22Rv1 (cell line): ENCODE results near the gene RPL13A.

Experiments used
- ZFX ChIP-seq: fragments of 450-650 bp; IDR thresholded peaks from 2 replicates; pipeline ENCODE4 v1.6.1; 2017; ENCODE audit warnings: antibody characterized with exemption, borderline replicate concordance
- TF ChIP-seq, protein P1 (sequence below): fragments of 450-650 bp; IDR thresholded peaks from 2 replicates; pipeline ENCODE4 v1.5.1; 2017; ENCODE audit warnings: mild to moderate bottlenecking

DNA sequence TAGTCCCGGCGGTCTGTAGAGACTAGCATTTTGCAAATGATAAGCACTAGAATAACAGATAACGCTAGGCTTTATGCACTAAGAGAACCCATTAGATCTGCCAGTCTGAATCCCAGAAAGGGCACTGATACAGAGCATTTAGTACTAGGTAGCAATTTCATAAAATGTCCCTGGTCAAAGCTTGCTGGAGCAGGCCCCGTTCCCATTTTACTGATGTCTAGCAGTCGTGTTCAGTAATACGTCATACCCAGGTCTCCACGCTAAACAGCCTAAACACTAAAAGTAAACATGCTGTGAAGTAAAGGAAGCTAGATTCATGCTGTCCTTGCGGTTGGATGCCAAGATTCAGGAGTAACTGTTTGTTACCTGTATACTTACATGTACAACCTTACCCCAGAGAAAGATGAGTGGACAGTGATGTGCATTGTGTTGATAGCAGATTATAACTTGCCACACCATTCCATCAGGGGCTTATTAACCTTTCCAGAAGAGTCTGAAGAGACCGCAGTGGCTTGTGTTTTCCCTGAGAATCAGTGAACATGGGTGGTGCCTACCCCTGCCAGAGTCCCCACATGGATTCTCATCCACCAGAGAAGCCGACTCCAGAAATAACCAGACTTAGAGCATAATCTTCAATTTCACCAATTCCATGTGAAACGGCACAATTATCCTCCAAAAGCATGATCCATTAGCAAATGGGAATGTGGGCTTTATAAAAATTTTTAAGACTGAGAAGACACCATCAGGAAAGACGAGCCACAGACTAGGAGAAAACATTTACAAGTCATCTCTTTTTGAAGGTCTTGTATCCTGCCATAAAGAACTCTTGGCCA is 5.4 kb downstream of the RPL13A start:
- TF ChIP-seq, protein P1, sequence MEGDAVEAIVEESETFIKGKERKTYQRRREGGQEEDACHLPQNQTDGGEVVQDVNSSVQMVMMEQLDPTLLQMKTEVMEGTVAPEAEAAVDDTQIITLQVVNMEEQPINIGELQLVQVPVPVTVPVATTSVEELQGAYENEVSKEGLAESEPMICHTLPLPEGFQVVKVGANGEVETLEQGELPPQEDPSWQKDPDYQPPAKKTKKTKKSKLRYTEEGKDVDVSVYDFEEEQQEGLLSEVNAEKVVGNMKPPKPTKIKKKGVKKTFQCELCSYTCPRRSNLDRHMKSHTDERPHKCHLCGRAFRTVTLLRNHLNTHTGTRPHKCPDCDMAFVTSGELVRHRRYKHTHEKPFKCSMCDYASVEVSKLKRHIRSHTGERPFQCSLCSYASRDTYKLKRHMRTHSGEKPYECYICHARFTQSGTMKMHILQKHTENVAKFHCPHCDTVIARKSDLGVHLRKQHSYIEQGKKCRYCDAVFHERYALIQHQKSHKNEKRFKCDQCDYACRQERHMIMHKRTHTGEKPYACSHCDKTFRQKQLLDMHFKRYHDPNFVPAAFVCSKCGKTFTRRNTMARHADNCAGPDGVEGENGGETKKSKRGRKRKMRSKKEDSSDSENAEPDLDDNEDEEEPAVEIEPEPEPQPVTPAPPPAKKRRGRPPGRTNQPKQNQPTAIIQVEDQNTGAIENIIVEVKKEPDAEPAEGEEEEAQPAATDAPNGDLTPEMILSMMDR: no peak
- no peak for TF ChIP-seq ZFX
